Karpas-422 (cell line): ENCODE data around the gene ZNF740. TPM values are rescaled to one million over a fixed set of nuclear protein-coding genes. Genes with fewer than 3 reads are reported as not detected.
"Not testable (repeated sequence)": the region's sequence is repeated elsewhere in the genome, so short reads cannot be mapped to it uniquely, and the experiment has no call there.

Source experiments
- DNase-seq: peaks from one replicate; pipeline ENCODE4 v3.0.0-alpha.2; 2015
- H2AFZ ChIP-seq: fragments of 200-600 bp; sonication (generic); 2 replicates; pipeline ENCODE4 v1.6.1; 2014; ENCODE audit warnings: antibody characterized with exemption, low read length, mixed read lengths
- H3K27ac ChIP-seq: fragments of 200-600 bp; sonication (generic); 2 replicates; pipeline ENCODE4 v1.5.1; 2014; ENCODE audit warnings: mild to moderate bottlenecking, low read length, moderate library complexity
- H3K27me3 ChIP-seq: fragments of 200-600 bp; sonication (generic); 2 replicates; pipeline ENCODE4 v1.6.1; 2014; ENCODE audit warnings: low read length, mixed read lengths
- H3K36me3 ChIP-seq: fragments of 200-600 bp; sonication (generic); 2 replicates; pipeline ENCODE4 v1.6.1; 2014; ENCODE audit warnings: low read length, mixed read lengths; ENCODE audit not compliant: insufficient read depth
- H3K4me1 ChIP-seq: fragments of 200-600 bp; sonication (generic); 2 replicates; pipeline ENCODE4 v1.6.1; 2014; ENCODE audit warnings: mild to moderate bottlenecking, low read length, mixed read lengths
- H3K4me2 ChIP-seq: fragments of 200-600 bp; sonication (generic); 2 replicates; pipeline ENCODE4 v1.6.1; 2014; ENCODE audit warnings: low read length, low read depth, mild to moderate bottlenecking; ENCODE audit not compliant: poor library complexity, severe bottlenecking
- H3K4me3 ChIP-seq: fragments of 200-600 bp; sonication (generic); 2 replicates; pipeline ENCODE4 v1.5.1; 2014; ENCODE audit warnings: mild to moderate bottlenecking, antibody characterized with exemption, low read length, mixed read lengths
- H3K79me2 ChIP-seq: fragments of 200-600 bp; sonication (generic); 2 replicates; pipeline ENCODE4 v1.6.1; 2014; ENCODE audit warnings: mild to moderate bottlenecking, low read length, mixed read lengths
- H3K9ac ChIP-seq: fragments of 200-600 bp; sonication (generic); 2 replicates; pipeline ENCODE4 v1.6.0; 2014; ENCODE audit warnings: low read length
- H3K9me2 ChIP-seq: fragments of 200-600 bp; sonication (generic), shearing (Covaris generic); replicated peaks from 2 replicates; pipeline ENCODE4 v1.6.0; 2014; ENCODE audit warnings: mild to moderate bottlenecking, low read length, moderate library complexity; ENCODE audit not compliant: insufficient read depth
- H3K9me3 ChIP-seq: fragments of 300-700, 200-600 bp; sonication (generic); 2 replicates; pipeline ENCODE4 v1.6.1; 2014; ENCODE audit warnings: low read length, mixed read lengths
- H4K20me1 ChIP-seq: fragments of 200-600 bp; sonication (generic); 2 replicates; pipeline ENCODE4 v1.6.1; 2014; ENCODE audit warnings: mild to moderate bottlenecking, antibody characterized with exemption, low read length, low read depth; ENCODE audit not compliant: insufficient read depth
- total RNA-seq: library from RNA; depleted of rRNA; stranded (reverse); fragments of >200 nt; shearing (Covaris generic); gene quantifications from 2 replicates; pipeline ENCODE4 v1.2.3, GENCODE V29; 2014; ENCODE audit warnings: low replicate concordance

The ZNF740 gene
- total RNA-seq, 1 experiment from 2014 or later, result 30.6 TPM

- H3K27me3 ChIP-seq, result no peaks in the 10 kb centered on the region
- no peak overlapping the region for H3K4me2 ChIP-seq
- no peak overlapping the region for H3K27ac ChIP-seq
- no peaks in the 10 kb centered on the region for H4K20me1 ChIP-seq
- no peaks in the 10 kb centered on the region for H3K79me2 ChIP-seq
- no peak for DNase-seq
- no peak overlapping the region for H3K4me3 ChIP-seq
- H3K4me1 ChIP-seq, result no peaks in the 10 kb centered on the region
- no peak overlapping the region for H2AFZ ChIP-seq
- H3K36me3 ChIP-seq, result no peaks in the 10 kb centered on the region
- H3K9me3 ChIP-seq, result no peaks in the 10 kb centered on the region
- no peaks in the 10 kb centered on the region for H3K9me2 ChIP-seq
- H3K9ac ChIP-seq, result no peak overlapping the region
These were observed 10.3 kb upstream of the ZNF740 start for GRCh38 chr12:53170215-53170614.

- Histone ChIP-seq H3K9me2 (no peaks in the 10 kb centered on the region), H3K4me3 (no peak overlapping the region), H3K79me2 (no peaks in the 10 kb centered on the region), H3K4me1 (no peaks in the 10 kb centered on the region), H2AFZ (no peak overlapping the region), H4K20me1 (no peaks in the 10 kb centered on the region), H3K36me3 (no peaks in the 10 kb centered on the region), H3K4me2 (no peak overlapping the region), H3K9me3 (no peaks in the 10 kb centered on the region), H3K27me3 (no peaks in the 10 kb centered on the region), H3K9ac (no peak overlapping the region), H3K27ac (no peak overlapping the region)
- DNase-seq, result no peak
These were observed 9.4 kb upstream of the ZNF740 start for GRCh38 chr12:53170876-53171724.

- H3K4me2 ChIP-seq, result no peak overlapping the region
- no peaks in the 10 kb centered on the region for H4K20me1 ChIP-seq
These were observed 8.7 kb upstream of the ZNF740 start for GRCh38 chr12:53171725-53172329.

GRCh38 chr12:53172352-53172751 is 8.2 kb upstream of the ZNF740 start:
- Histone ChIP-seq H2AFZ (no peak overlapping the region), H3K36me3 (no peaks in the 10 kb centered on the region), H3K4me3 (no peak overlapping the region), H3K79me2 (no peaks in the 10 kb centered on the region), H3K27ac (no peak overlapping the region), H3K9me3 (no peaks in the 10 kb centered on the region), H3K9me2 (no peaks in the 10 kb centered on the region), H3K4me2 (no peak overlapping the region), H3K4me1 (no peaks in the 10 kb centered on the region), H3K9ac (no peak overlapping the region), H3K27me3 (no peaks in the 10 kb centered on the region), H4K20me1 (no peaks in the 10 kb centered on the region)
- no peak for DNase-seq

More at GRCh38 chr12:53171725-53172329, 8.7 kb upstream of the ZNF740 start:
- H3K9me2 ChIP-seq, result no peaks in the 10 kb centered on the region
- no peaks in the 10 kb centered on the region for H3K4me1 ChIP-seq
- no peak overlapping the region for H2AFZ ChIP-seq
- no peaks in the 10 kb centered on the region for H3K36me3 ChIP-seq
- H3K79me2 ChIP-seq, result no peaks in the 10 kb centered on the region
- H3K4me3 ChIP-seq, result no peak overlapping the region
- DNase-seq, result no peak
- H3K9me3 ChIP-seq, result no peaks in the 10 kb centered on the region
- no peak overlapping the region for H3K27ac ChIP-seq
- no peaks in the 10 kb centered on the region for H3K27me3 ChIP-seq
- H3K9ac ChIP-seq, result no peak overlapping the region

GRCh38 chr12:53173085-53173715 is 7.3 kb upstream of the ZNF740 start:
- no peaks in the 10 kb centered on the region for H3K27me3 ChIP-seq

GRCh38 chr12:53174881-53175491 is 5.5 kb upstream of the ZNF740 start:
- Histone ChIP-seq H3K36me3 (no peaks in the 10 kb centered on the region), H3K79me2 (0 out of 2 replicates have a peak, but pooled peaks cover 4% of the 10 kb centered on the region), H4K20me1 (no peaks in the 10 kb centered on the region), H3K9me3 (no peaks in the 10 kb centered on the region), H2AFZ (0 out of 2 replicates have a peak overlapping the region, but pooled peaks have one; percentile 40), H3K9ac (no peak overlapping the region), H3K4me2 (no peak overlapping the region), H3K27me3 (no peaks in the 10 kb centered on the region), H3K27ac (no peak overlapping the region), H3K4me3 (no peak overlapping the region), H3K4me1 (peaks cover 11% of the 10 kb centered on the region), H3K9me2 (no peaks in the 10 kb centered on the region)
- peak; percentile 57 for DNase-seq

More at GRCh38 chr12:53173085-53173715, 7.3 kb upstream of the ZNF740 start:
- no peaks in the 10 kb centered on the region for H3K9me3 ChIP-seq
- H3K27ac ChIP-seq, result no peak overlapping the region
- no peaks in the 10 kb centered on the region for H3K36me3 ChIP-seq
- H3K9ac ChIP-seq, result no peak overlapping the region
- no peaks in the 10 kb centered on the region for H3K9me2 ChIP-seq
- H2AFZ ChIP-seq, result no peak overlapping the region
- no peaks in the 10 kb centered on the region for H3K4me1 ChIP-seq
- no peak overlapping the region for H3K4me2 ChIP-seq
- H4K20me1 ChIP-seq, result no peaks in the 10 kb centered on the region
- no peaks in the 10 kb centered on the region for H3K79me2 ChIP-seq
- no peak for DNase-seq
- no peak overlapping the region for H3K4me3 ChIP-seq

- peaks cover 12% of the 10 kb centered on the region for H3K79me2 ChIP-seq
- H3K4me2 ChIP-seq, result no peak overlapping the region
- H4K20me1 ChIP-seq, result no peaks in the 10 kb centered on the region; the same call in 1 of the 2 replicates
- no peaks in the 10 kb centered on the region for H3K9me2 ChIP-seq
- no peak overlapping the region for H3K27ac ChIP-seq
- DNase-seq, result no peak
- no peak overlapping the region for H3K9ac ChIP-seq
- no peaks in the 10 kb centered on the region for H3K9me3 ChIP-seq
- peaks cover 17% of the 10 kb centered on the region for H3K4me1 ChIP-seq
- H3K36me3 ChIP-seq, result peaks cover under 1% of the 10 kb centered on the region; the same call in 1 of the 2 replicates
- H2AFZ ChIP-seq, result no peak overlapping the region
- H3K27me3 ChIP-seq, result no peaks in the 10 kb centered on the region
- no peak overlapping the region for H3K4me3 ChIP-seq
These were observed 3.8 kb upstream of the ZNF740 start for GRCh38 chr12:53176750-53177149.

- H3K4me2 ChIP-seq, H4K20me1 ChIP-seq, H3K9me2 ChIP-seq, H3K9me3 ChIP-seq, H3K27me3 ChIP-seq, H3K27ac ChIP-seq, H2AFZ ChIP-seq, H3K36me3 ChIP-seq, DNase-seq, H3K9ac ChIP-seq, H3K4me3 ChIP-seq: not testable (repeated sequence)
- H3K4me1 ChIP-seq, result peaks cover 24% of the 10 kb centered on the region
- H3K79me2 ChIP-seq, result peaks cover 19% of the 10 kb centered on the region
These were observed 3.1 kb upstream of the ZNF740 start for GRCh38 chr12:53177447-53177846.
